Measurements from ENCODE around the gene NDUFS2.
"Not testable (repeated sequence)": the region's sequence is repeated elsewhere in the genome, so short reads cannot be mapped to it uniquely, and the experiment has no call there.

GRCh38 chr1:161257109-161257508, 54.9 kb downstream of the NDUFS2 start:
- TF ChIP-seq POLR2A (IDR thresholded peaks at IDR 0.05; ENCODE audit: low read depth); CTCF (IDR thresholded peaks at IDR 0.05); POLR2AphosphoS5 (IDR thresholded peaks at IDR 0.05): not testable (repeated sequence)
